HUES64 (cell line): ENCODE results near the gene FAM20A.
"Not testable (repeated sequence)": the region's sequence is repeated elsewhere in the genome, so short reads cannot be mapped to it uniquely, and the experiment has no call there.

Experiments used
- H3K27ac ChIP-seq: 2 replicates; pipeline ENCODE4 v1.7.0; 2013; ENCODE audit warnings: low read depth, low read length, inconsistent platforms
- H3K27me3 ChIP-seq: 2 replicates; pipeline ENCODE4 v1.6.1; 2013; ENCODE audit warnings: mild to moderate bottlenecking, low read length; ENCODE audit not compliant: insufficient read depth
- H3K36me3 ChIP-seq: 2 replicates; pipeline ENCODE4 v1.6.1; 2013; ENCODE audit warnings: mild to moderate bottlenecking, low read length; ENCODE audit not compliant: insufficient read depth
- H3K4me1 ChIP-seq: 2 replicates; pipeline ENCODE4 v1.6.1; 2013; ENCODE audit warnings: mild to moderate bottlenecking, low read length, moderate library complexity; ENCODE audit not compliant: insufficient read depth
- H3K4me3 ChIP-seq: 2 replicates; pipeline ENCODE4 v1.5.1; 2013; ENCODE audit warnings: mild to moderate bottlenecking, low read length, moderate library complexity
- H3K9ac ChIP-seq: 2 replicates; pipeline ENCODE4 v1.6.1; 2013; ENCODE audit warnings: mild to moderate bottlenecking, low read depth, low read length
- H3K9me3 ChIP-seq: 2 replicates; pipeline ENCODE4 v1.6.1; 2013; ENCODE audit warnings: low read depth, low read length; ENCODE audit not compliant: insufficient read depth
- WGBS: fragments of 150-250, 120-280 bp; methylation state at CpG from one replicate; pipeline ENCODE4 v1.1.7; 2013; ENCODE audit warnings: missing lambda C conversion rate; 5-methylcytosine and 5-hydroxymethylcytosine counted together

Gene FAM20A

GRCh38 chr17:68501074-68501473 is 100.1 kb downstream of the FAM20A start:
- Histone ChIP-seq H3K27me3 (no peaks in the 10 kb centered on the region), H3K9ac (no peak overlapping the region), H3K4me3 (no peak overlapping the region), H3K36me3 (no peaks in the 10 kb centered on the region), H3K27ac (no peak overlapping the region), H3K4me1 (no peaks in the 10 kb centered on the region), H3K9me3 (no peaks in the 10 kb centered on the region)
- WGBS = 93% methylated on average over 3 of the region's 3 CpGs

- no peaks in the 10 kb centered on the region for H3K4me1 ChIP-seq
Observed at GRCh38 chr17:68499587-68499986, 101.6 kb downstream of the FAM20A start.

GRCh38 chr17:68498479-68499326 is 102.5 kb downstream of the FAM20A start:
- WGBS = 95% methylated on average over 7 of the region's 7 CpGs

More at GRCh38 chr17:68499587-68499986, 101.6 kb downstream of the FAM20A start:
- H3K36me3 ChIP-seq = no peaks in the 10 kb centered on the region
- H3K4me3 ChIP-seq = no peak overlapping the region
- no peak overlapping the region for H3K27ac ChIP-seq
- WGBS = 91% methylated on average over 5 of the region's 5 CpGs
- no peaks in the 10 kb centered on the region for H3K27me3 ChIP-seq
- H3K9ac ChIP-seq = no peak overlapping the region
- H3K9me3 ChIP-seq = no peaks in the 10 kb centered on the region

GRCh38 chr17:68497885-68498319 is 103.3 kb downstream of the FAM20A start:
- Histone ChIP-seq H3K9me3 (no peaks in the 10 kb centered on the region), H3K4me3 (no peak overlapping the region), H3K36me3 (no peaks in the 10 kb centered on the region), H3K27me3 (no peaks in the 10 kb centered on the region), H3K9ac (no peak overlapping the region), H3K27ac (no peak overlapping the region), H3K4me1 (no peaks in the 10 kb centered on the region)
- 57% methylated on average over 3 of the region's 3 CpGs for WGBS

More at GRCh38 chr17:68498479-68499326, 102.5 kb downstream of the FAM20A start:
- Histone ChIP-seq H3K27me3 (no peaks in the 10 kb centered on the region), H3K4me3 (no peak overlapping the region), H3K9ac (no peak overlapping the region), H3K36me3 (no peaks in the 10 kb centered on the region), H3K27ac (no peak overlapping the region), H3K9me3 (no peaks in the 10 kb centered on the region), H3K4me1 (no peaks in the 10 kb centered on the region)

- Histone ChIP-seq H3K9ac (no peak overlapping the region), H3K4me1 (no peaks in the 10 kb centered on the region), H3K4me3 (no peak overlapping the region), H3K27me3 (no peaks in the 10 kb centered on the region), H3K27ac (no peak overlapping the region), H3K9me3 (no peaks in the 10 kb centered on the region), H3K36me3 (no peaks in the 10 kb centered on the region)
- WGBS = 93% methylated on average over 4 of the region's 4 CpGs
Observed at GRCh38 chr17:68495081-68495480, 106.1 kb downstream of the FAM20A start.

- not testable (repeated sequence) for H3K27me3 ChIP-seq, H3K4me1 ChIP-seq, H3K36me3 ChIP-seq, H3K9ac ChIP-seq, H3K4me3 ChIP-seq, H3K9me3 ChIP-seq, H3K27ac ChIP-seq
- 93% methylated on average over 8 of the region's 8 CpGs for WGBS
Observed at GRCh38 chr17:68492394-68493054, 108.6 kb downstream of the FAM20A start.

- Histone ChIP-seq H3K4me3 (no peak overlapping the region), H3K36me3 (no peaks in the 10 kb centered on the region), H3K9me3 (no peaks in the 10 kb centered on the region), H3K27ac (no peak overlapping the region), H3K9ac (no peak overlapping the region), H3K27me3 (no peaks in the 10 kb centered on the region), H3K4me1 (no peaks in the 10 kb centered on the region)
- 89% methylated on average over 12 of the region's 12 CpGs for WGBS
Observed at GRCh38 chr17:68491381-68492231, 109.6 kb downstream of the FAM20A start.

- Histone ChIP-seq H3K4me3 (no peak overlapping the region), H3K36me3 (no peaks in the 10 kb centered on the region), H3K9ac (no peak overlapping the region), H3K4me1 (no peaks in the 10 kb centered on the region), H3K9me3 (no peaks in the 10 kb centered on the region), H3K27ac (no peak overlapping the region), H3K27me3 (no peaks in the 10 kb centered on the region)
- 78% methylated on average over 4 of the region's 4 CpGs for WGBS
Observed at GRCh38 chr17:68489919-68490318, 111.2 kb downstream of the FAM20A start.
